ENCODE measurements around the gene CACHD1.

- TF ChIP-seq CTCF (IDR thresholded peaks at IDR 0.05), result no peak
- TF ChIP-seq POLR2A (IDR thresholded peaks at IDR 0.05), result no peak
- TF ChIP-seq POLR2AphosphoS5 (IDR thresholded peaks at IDR 0.05), result no peak
- no peak for TF ChIP-seq EP300 (IDR thresholded peaks at IDR 0.05; ENCODE audit: low read depth)
Measured at GRCh38 chr1:64489707-64490106, 19.8 kb downstream of the CACHD1 start.
